Vagina (tissue), 2 donors: ENCODE data around the gene CORO6.

ENCODE experiments used
- POLR2A ChIP-seq, 2 donors: fragments of 450-650 bp; IDR thresholded peaks; one replicate each; pipeline ENCODE4 v1.6.1; 2017; ENCODE audit warnings: antibody characterized with exemption in 2 of 2, mild to moderate bottlenecking in 2 of 2, moderate library complexity in 2 of 2
- POLR2AphosphoS5 ChIP-seq, 2 donors: sonication (generic); formaldehyde crosslinking; IDR thresholded peaks; one replicate each; pipeline ENCODE4 v1.9.0; 2017; ENCODE audit warnings: antibody characterized with exemption in 2 of 2, mild to moderate bottlenecking in 2 of 2, low read depth in 1 of 2; ENCODE audit not compliant: insufficient read depth in 1 of 2
- TF ChIP-seq, protein P1 (sequence below), 3 experiments: fragments of 450-650 bp in 2 of 3; fragments of 200-600 bp in 1 of 3; sonication (generic) in 1 of 3; IDR thresholded peaks; one replicate each; pipeline ENCODE4 v1.5.1; 2017 to 2019; ENCODE audit warnings: antibody characterized with exemption in 3 of 3, mild to moderate bottlenecking in 2 of 3, moderate library complexity in 2 of 3

DNA sequence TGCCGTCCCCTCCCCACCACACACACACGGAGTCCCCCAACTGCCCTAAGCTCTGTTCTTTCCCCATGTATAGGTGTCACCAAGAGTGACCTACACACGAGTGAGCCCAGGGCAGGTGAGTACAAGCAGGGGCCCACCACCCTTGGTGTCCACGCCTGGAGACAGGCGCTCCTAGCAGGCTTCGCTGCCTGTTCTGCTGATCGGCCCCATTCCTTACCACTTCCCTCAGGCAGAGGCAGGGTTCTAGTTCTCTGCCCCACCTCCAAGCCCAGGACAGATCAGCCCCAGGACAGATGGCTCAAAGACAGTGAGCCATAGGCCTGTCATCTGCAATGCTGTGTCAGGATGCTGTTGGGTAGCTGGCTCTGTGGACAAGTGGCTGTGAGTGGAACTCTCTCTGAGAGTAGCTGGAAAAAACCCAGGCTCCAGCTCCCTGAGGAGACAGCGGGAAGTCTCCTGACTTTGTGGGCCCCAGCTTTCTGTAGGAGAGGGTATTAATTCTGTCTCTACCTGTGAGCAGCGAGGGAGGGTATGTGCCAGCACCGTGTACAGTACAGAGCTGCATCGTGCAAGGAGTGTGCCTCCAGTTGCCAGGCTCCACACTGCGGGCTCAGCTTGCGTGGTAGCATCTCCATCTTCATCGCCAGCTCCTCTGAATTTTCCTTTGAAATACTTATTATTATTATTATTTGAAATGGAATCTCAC lies 53.3 kb downstream of the CORO6 start:
- TF ChIP-seq, protein P1, sequence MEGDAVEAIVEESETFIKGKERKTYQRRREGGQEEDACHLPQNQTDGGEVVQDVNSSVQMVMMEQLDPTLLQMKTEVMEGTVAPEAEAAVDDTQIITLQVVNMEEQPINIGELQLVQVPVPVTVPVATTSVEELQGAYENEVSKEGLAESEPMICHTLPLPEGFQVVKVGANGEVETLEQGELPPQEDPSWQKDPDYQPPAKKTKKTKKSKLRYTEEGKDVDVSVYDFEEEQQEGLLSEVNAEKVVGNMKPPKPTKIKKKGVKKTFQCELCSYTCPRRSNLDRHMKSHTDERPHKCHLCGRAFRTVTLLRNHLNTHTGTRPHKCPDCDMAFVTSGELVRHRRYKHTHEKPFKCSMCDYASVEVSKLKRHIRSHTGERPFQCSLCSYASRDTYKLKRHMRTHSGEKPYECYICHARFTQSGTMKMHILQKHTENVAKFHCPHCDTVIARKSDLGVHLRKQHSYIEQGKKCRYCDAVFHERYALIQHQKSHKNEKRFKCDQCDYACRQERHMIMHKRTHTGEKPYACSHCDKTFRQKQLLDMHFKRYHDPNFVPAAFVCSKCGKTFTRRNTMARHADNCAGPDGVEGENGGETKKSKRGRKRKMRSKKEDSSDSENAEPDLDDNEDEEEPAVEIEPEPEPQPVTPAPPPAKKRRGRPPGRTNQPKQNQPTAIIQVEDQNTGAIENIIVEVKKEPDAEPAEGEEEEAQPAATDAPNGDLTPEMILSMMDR (IDR thresholded peaks at IDR 0.05) = no peak
- no peak for TF ChIP-seq POLR2A (IDR thresholded peaks at IDR 0.05)
- no peak for TF ChIP-seq POLR2AphosphoS5 (IDR thresholded peaks at IDR 0.05; ENCODE audit: insufficient read depth in 1 of 2, low read depth in 1 of 2)
